Activated T-helper 1 cell treated with anti-CD3 and anti-CD28 coated beads, Interleukin-12 subunit alpha, Interleukin-12 subunit beta, Interleukin-2, Interleukin-4 antibody, amounts not matched to agents 30 ng/mL and 10 ng/mL and 1 ng/mL, durations not matched to agents 14 hours and 24 hours and 36 hours (primary cell): Measurements from ENCODE around the gene C1orf87. TPM values are rescaled to one million over a fixed set of nuclear protein-coding genes. Genes with fewer than 3 reads are reported as not detected.

Experiments used
- DNase-seq: peaks from one replicate; pipeline ENCODE4 v3.0.0; 2021; ENCODE audit warnings: low spot score
- H3K27ac Mint-ChIP-seq: one replicate; pipeline ENCODE4 v1.8.0; 2021; ENCODE audit warnings: mild to moderate bottlenecking, mixed read lengths
- H3K27me3 Mint-ChIP-seq: one replicate; pipeline ENCODE4 v1.8.0; 2022; ENCODE audit warnings: mild to moderate bottlenecking, moderate library complexity, mixed read lengths; ENCODE audit not compliant: insufficient read depth
- H3K36me3 Mint-ChIP-seq: one replicate; pipeline ENCODE4 v1.8.0; 2021; ENCODE audit warnings: low read depth, mixed read lengths
- H3K4me1 Mint-ChIP-seq: one replicate; pipeline ENCODE4 v1.8.0; 2021; ENCODE audit warnings: low read depth, mixed read lengths
- H3K4me3 Mint-ChIP-seq: one replicate; pipeline ENCODE4 v1.8.0; 2021; ENCODE audit warnings: mild to moderate bottlenecking, moderate library complexity, mixed read lengths
- H3K9me3 Mint-ChIP-seq: one replicate; pipeline ENCODE4 v1.8.0; 2021; ENCODE audit warnings: mixed read lengths
- intact Hi-C: fragments of 100-400 bp; cut with micrococcal nuclease; formaldehyde crosslinking; loops from one replicate; pipeline ENCODE4 v1.15.1; 2024
- total RNA-seq: library from RNA; stranded (reverse); gene quantifications from 2 replicates; pipeline ENCODE4 v1.2.3, GENCODE V29; 2022

C1orf87 gene
- total RNA-seq, 1 donor from 2014 or later: not detected

GRCh38 chr1:60051191-60051590 is 22.4 kb downstream of the C1orf87 start:
- Mint-ChIP-seq H3K27me3 (no peaks in the 10 kb centered on the region), H3K27ac (no peak overlapping the region), H3K4me3 (no peak overlapping the region), H3K36me3 (no peaks in the 10 kb centered on the region), H3K9me3 (peaks cover 8% of the 10 kb centered on the region), H3K4me1 (no peaks in the 10 kb centered on the region)
- no peak for DNase-seq
- intact Hi-C loops: no loop called here

GRCh38 chr1:60049188-60049587 is 24.4 kb downstream of the C1orf87 start:
- Mint-ChIP-seq H3K4me1 (no peaks in the 10 kb centered on the region), H3K4me3 (no peak overlapping the region), H3K27ac (no peak overlapping the region), H3K9me3 (peaks cover 8% of the 10 kb centered on the region), H3K27me3 (no peaks in the 10 kb centered on the region), H3K36me3 (no peaks in the 10 kb centered on the region)
- no peak for DNase-seq
- intact Hi-C loops: no loop called here

- no peaks in the 10 kb centered on the region for H3K36me3 Mint-ChIP-seq
- peaks cover 4% of the 10 kb centered on the region for H3K9me3 Mint-ChIP-seq
- no peak overlapping the region for H3K4me3 Mint-ChIP-seq
- H3K27ac Mint-ChIP-seq: no peak overlapping the region
- H3K4me1 Mint-ChIP-seq: no peaks in the 10 kb centered on the region
- intact Hi-C loops: no loop called here
- H3K27me3 Mint-ChIP-seq: no peaks in the 10 kb centered on the region
- no peak for DNase-seq
These were observed 28.7 kb downstream of the C1orf87 start for GRCh38 chr1:60044881-60045280.

DNA sequence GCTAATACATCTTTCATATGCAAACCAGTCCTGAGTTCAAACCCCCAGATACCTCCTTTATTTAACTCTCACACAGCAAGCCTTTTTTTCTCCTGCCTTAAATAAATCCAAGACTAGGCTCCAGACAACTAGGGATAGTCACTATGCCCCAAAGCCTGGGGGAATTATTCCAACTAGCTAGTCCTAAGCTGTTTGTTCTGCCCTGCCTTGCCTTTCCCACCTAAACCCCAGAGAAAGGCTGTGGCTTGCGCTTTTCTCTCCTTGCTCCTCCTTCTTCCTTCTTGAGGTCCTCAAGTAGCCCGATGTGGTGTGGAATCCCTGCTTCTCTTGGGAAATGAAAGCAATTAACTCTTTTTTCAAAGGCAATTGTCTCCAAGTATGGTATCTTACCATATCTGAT is 31.8 kb downstream of the C1orf87 start:
- Mint-ChIP-seq H3K9me3 (no peaks in the 10 kb centered on the region), H3K4me1 (no peaks in the 10 kb centered on the region), H3K27ac (no peak overlapping the region), H3K36me3 (no peaks in the 10 kb centered on the region), H3K27me3 (no peaks in the 10 kb centered on the region), H3K4me3 (no peak overlapping the region)
- intact Hi-C loops: no loop called here
- DNase-seq: no peak

- H3K36me3 Mint-ChIP-seq: no peaks in the 10 kb centered on the region
- H3K27me3 Mint-ChIP-seq: peaks cover 2% of the 10 kb centered on the region
- H3K4me1 Mint-ChIP-seq: no peaks in the 10 kb centered on the region
- H3K9me3 Mint-ChIP-seq: no peaks in the 10 kb centered on the region
- intact Hi-C loops: no loop called here
- H3K4me3 Mint-ChIP-seq: no peak overlapping the region
- DNase-seq: no peak
- H3K27ac Mint-ChIP-seq: no peak overlapping the region
These were observed 35.9 kb downstream of the C1orf87 start for GRCh38 chr1:60037669-60038068.

GRCh38 chr1:60036856-60037460 is 36.6 kb downstream of the C1orf87 start:
- intact Hi-C loops: no loop called here
- Mint-ChIP-seq H3K27me3 (peaks cover 2% of the 10 kb centered on the region), H3K36me3 (no peaks in the 10 kb centered on the region), H3K9me3 (no peaks in the 10 kb centered on the region), H3K27ac (no peak overlapping the region), H3K4me1 (no peaks in the 10 kb centered on the region), H3K4me3 (no peak overlapping the region)
- DNase-seq: no peak

DNA sequence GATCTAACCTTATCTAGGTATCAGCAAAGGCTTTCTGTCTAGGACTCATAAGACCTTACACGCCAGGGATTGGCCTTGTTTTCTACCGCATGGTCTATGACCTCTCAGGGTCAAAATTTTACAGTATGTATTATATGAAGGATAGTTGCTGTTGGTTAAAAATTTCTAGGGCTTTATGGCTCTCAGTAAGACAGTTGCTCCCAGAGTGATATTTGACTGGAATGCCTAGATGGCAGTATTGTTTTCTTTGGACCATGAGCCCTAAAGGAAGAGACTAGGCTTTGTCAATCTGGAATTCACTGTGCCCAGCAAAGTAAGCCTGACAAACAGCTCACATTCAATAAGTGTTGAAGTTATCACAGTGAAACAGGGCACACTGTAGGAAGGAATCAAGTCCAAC is 37.6 kb downstream of the C1orf87 start:
- Mint-ChIP-seq H3K27me3 (peaks cover 2% of the 10 kb centered on the region), H3K4me1 (no peaks in the 10 kb centered on the region), H3K27ac (no peak overlapping the region), H3K9me3 (no peaks in the 10 kb centered on the region), H3K36me3 (no peaks in the 10 kb centered on the region), H3K4me3 (no peak overlapping the region)
- no peak for DNase-seq
- intact Hi-C loops: no loop called here

- Mint-ChIP-seq H3K36me3 (no peaks in the 10 kb centered on the region), H3K4me3 (no peak overlapping the region), H3K9me3 (no peaks in the 10 kb centered on the region), H3K27ac (no peak overlapping the region), H3K27me3 (peaks cover 2% of the 10 kb centered on the region), H3K4me1 (no peaks in the 10 kb centered on the region)
- no peak for DNase-seq
- intact Hi-C loops: no loop called here
These were observed 38.6 kb downstream of the C1orf87 start for GRCh38 chr1:60034999-60035398.

GRCh38 chr1:60033066-60033465 is 40.5 kb downstream of the C1orf87 start:
- Mint-ChIP-seq H3K4me3 (no peak overlapping the region), H3K27ac (no peak overlapping the region), H3K9me3 (no peaks in the 10 kb centered on the region), H3K27me3 (peaks cover 2% of the 10 kb centered on the region), H3K4me1 (no peaks in the 10 kb centered on the region), H3K36me3 (no peaks in the 10 kb centered on the region)
- intact Hi-C loops: no loop called here
- DNase-seq: no peak

DNA sequence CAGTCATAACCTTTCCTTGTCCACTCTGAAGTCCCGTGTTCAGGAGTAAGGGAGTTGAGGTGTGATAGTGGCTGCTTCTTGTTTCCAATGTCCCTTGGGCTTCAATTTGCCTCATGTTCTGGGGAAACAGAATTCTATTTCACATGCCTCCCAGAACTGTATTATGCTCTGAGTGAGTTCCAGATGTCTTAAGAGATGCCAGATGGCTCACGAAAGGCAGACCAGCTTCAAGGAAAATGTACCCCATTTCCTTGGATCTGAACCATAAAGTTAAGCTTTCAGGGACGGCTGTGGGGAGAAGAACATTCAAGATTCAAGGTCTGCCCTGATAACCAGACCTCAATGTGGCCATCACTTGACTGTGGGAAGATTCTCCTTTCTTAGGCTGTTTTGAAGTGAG is 42.4 kb downstream of the C1orf87 start:
- Mint-ChIP-seq H3K4me1 (no peaks in the 10 kb centered on the region), H3K27me3 (peaks cover 2% of the 10 kb centered on the region), H3K4me3 (no peak overlapping the region), H3K27ac (no peak overlapping the region), H3K36me3 (no peaks in the 10 kb centered on the region), H3K9me3 (no peaks in the 10 kb centered on the region)
- DNase-seq: no peak
- intact Hi-C loops: no loop called here

GRCh38 chr1:60025552-60025951 is 48.0 kb downstream of the C1orf87 start:
- Mint-ChIP-seq H3K9me3 (no peaks in the 10 kb centered on the region), H3K27me3 (peaks cover 7% of the 10 kb centered on the region), H3K27ac (no peak overlapping the region), H3K36me3 (no peaks in the 10 kb centered on the region), H3K4me1 (no peaks in the 10 kb centered on the region), H3K4me3 (no peak overlapping the region)
- DNase-seq: no peak
- intact Hi-C loops: no loop called here

DNA sequence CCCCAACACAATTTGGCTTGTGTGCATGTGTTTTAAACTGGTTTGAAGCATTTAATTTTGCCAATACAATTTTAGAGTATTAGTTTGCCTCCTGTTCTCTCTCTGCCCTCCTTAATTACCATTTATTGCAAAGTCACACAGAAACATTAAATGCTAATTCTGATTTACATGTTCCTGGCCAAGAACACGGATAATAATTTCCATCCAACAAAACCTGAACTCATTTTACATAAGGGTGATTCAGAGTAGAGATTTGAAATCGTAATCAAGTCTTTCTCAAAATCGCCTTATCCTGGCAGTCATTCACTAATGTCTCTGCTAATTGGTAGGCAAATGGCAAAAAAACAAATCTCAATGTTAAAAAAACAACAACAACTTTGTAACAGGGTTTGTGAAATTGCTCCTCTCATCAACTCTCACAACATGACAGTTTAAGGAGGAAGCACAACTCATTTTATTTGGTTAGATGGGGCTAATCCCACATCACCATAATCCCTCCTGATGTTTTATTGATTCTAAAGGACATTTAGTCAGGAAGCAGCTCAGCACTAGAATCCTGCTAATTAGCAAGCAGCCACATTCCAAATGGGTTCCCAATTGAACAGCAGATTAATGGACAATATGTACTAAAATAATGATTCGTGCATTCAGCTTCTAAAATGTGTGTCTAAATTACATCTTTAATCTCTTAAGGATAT is 55.9 kb downstream of the C1orf87 start:
- Mint-ChIP-seq H3K27me3 (peaks cover 3% of the 10 kb centered on the region), H3K4me1 (no peaks in the 10 kb centered on the region), H3K27ac (no peak overlapping the region), H3K9me3 (no peaks in the 10 kb centered on the region), H3K4me3 (no peak overlapping the region), H3K36me3 (no peaks in the 10 kb centered on the region)
- intact Hi-C loops: no loop called here
- no peak for DNase-seq

DNA sequence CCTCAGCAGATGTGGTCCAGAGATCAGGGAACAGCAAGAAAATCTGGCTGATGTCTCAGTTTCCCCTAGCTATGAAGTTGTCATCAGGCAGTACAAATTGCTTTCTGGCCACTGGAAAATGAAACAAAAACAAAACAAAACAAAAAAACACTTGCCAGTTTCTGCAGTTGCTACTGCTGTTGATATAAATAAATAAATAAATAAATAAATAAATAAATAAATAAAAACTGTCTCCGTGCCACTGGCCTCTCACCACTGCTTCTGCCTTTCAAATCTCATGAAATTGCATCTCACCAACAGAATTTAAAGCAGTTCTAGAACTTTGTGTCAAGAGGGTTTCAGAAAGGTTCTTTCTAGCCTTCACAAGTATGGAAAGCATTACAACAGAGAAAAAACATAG is 62.9 kb downstream of the C1orf87 start:
- Mint-ChIP-seq H3K9me3 (no peaks in the 10 kb centered on the region), H3K4me1 (no peaks in the 10 kb centered on the region), H3K36me3 (no peaks in the 10 kb centered on the region), H3K4me3 (no peak overlapping the region), H3K27me3 (peaks cover 9% of the 10 kb centered on the region), H3K27ac (no peak overlapping the region)
- DNase-seq: no peak
- intact Hi-C loops: no loop called here

- H3K27me3 Mint-ChIP-seq: peaks cover 10% of the 10 kb centered on the region
- no peaks in the 10 kb centered on the region for H3K36me3 Mint-ChIP-seq
- intact Hi-C loops: no loop called here
- no peak overlapping the region for H3K27ac Mint-ChIP-seq
- H3K4me3 Mint-ChIP-seq: no peak overlapping the region
- DNase-seq: no peak
- H3K4me1 Mint-ChIP-seq: no peaks in the 10 kb centered on the region
- H3K9me3 Mint-ChIP-seq: no peaks in the 10 kb centered on the region
These were observed 65.1 kb downstream of the C1orf87 start for GRCh38 chr1:60008500-60008899.
